COR-L47 (cell line): ENCODE results near the gene GIMAP6.

Source experiments
- DNase-seq: peaks from one replicate; lab custom pipeline; 2025; lab: John Stamatoyannopoulos, UW

GIMAP6 gene

GRCh38 chr7:150585199-150585598 lies 47.0 kb downstream of the GIMAP6 start:
- no peak for DNase-seq

DNA sequence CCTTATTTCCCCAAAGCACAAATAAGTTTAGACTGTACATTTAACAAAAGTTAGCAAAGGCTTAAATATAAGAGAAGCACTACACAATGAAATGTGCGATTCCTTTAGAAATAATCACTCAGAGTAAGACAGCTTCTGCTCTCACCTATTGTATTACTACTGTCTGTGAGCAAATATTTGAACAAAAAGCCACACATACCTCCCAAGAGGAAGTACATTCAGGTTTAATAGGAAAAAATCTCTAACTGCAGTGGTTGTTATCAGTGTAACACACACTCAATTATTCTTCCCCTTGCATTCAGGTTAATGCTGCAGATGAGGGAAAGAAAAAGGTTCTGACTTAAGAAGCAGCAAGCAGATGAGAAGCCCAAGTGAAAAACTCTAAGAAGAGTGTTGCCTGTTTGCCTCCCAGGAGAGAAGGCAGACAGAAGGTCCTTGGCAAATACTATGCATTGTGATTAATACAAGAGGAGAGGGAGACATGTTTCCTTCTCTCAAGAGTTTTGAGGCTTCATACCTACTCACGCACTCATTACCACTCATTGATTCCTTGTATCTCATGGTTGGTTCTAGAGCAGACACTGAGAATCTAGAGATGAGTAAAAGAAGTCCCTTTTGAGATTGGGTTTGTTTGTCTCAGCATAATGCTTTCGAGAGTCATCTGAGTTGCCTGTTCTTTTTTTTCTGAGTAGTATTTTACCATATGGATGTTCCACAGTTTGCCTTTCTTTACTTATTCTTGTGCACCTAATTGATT lies 51.4 kb downstream of the GIMAP6 start:
- DNase-seq, result no peak

GRCh38 chr7:150579979-150580637 lies 52.1 kb downstream of the GIMAP6 start:
- peak; percentile 10 for DNase-seq
